Neural progenitor cell (in vitro differentiated cells): ENCODE measurements around the gene ZNF276.

Experiments used
- CTCF ChIP-seq: fragments of 200-600 bp; sonication (generic); IDR thresholded peaks from 2 replicates; pipeline ENCODE4 v1.5.1; 2017; ENCODE audit warnings: antibody characterized with exemption, mild to moderate bottlenecking
- EZH2 ChIP-seq: fragments of 200-600 bp; sonication (generic); IDR thresholded peaks from 2 replicates; pipeline ENCODE4 v1.6.1; 2017; ENCODE audit warnings: antibody characterized with exemption, mild to moderate bottlenecking, moderate library complexity
- EZH2phosphoT487 ChIP-seq: fragments of 200-600 bp; sonication (generic); IDR thresholded peaks from 2 replicates; pipeline ENCODE4 v1.6.1; 2017; ENCODE audit warnings: antibody characterized with exemption

GRCh38 chr16:89687092-89687940 lies 34.0 kb upstream of the ZNF276 start:
- TF ChIP-seq CTCF (no peak), EZH2 (no peak), EZH2phosphoT487 (no peak)
